Fibroblast of lung (primary cell): ENCODE data around the gene NUDT21. TPM values are rescaled to one million over a fixed set of nuclear protein-coding genes. Genes with fewer than 3 reads are reported as not detected.
"Not testable (repeated sequence)": the region's sequence is repeated elsewhere in the genome, so short reads cannot be mapped to it uniquely, and the experiment has no call there.

Source experiments
- DNase-seq, 2 donors: peaks; one replicate each; pipeline versions ENCODE4 v3.0.0 to v3.0.0-alpha.2; 2010; ENCODE audit warnings: low read depth in 2 of 2
- H2AFZ ChIP-seq: 2 replicates; pipeline ENCODE4 v1.5.1; 2012; ENCODE audit warnings: low read length, control low read depth, inconsistent platforms
- H3K27ac ChIP-seq: 2 replicates; pipeline ENCODE4 v1.5.1; 2011; ENCODE audit warnings: low read length, control low read depth; ENCODE audit not compliant: insufficient read depth
- H3K27me3 ChIP-seq: 2 replicates; pipeline ENCODE4 v1.5.1; 2011; ENCODE audit warnings: mild to moderate bottlenecking, low read length; ENCODE audit not compliant: control insufficient read depth, insufficient read depth
- H3K36me3 ChIP-seq: 2 replicates; pipeline ENCODE4 v1.5.1; 2011; ENCODE audit warnings: low read length; ENCODE audit not compliant: control insufficient read depth, insufficient read depth
- H3K4me1 ChIP-seq: 2 replicates; pipeline ENCODE4 v1.5.1; 2011; ENCODE audit warnings: low read length; ENCODE audit not compliant: control insufficient read depth, insufficient read depth; ENCODE audit errors: extremely low read depth
- H3K4me2 ChIP-seq: 2 replicates; pipeline ENCODE4 v1.5.1; 2011; ENCODE audit warnings: low read length, control low read depth; ENCODE audit not compliant: insufficient read depth; ENCODE audit errors: extremely low read depth
- H3K4me3 ChIP-seq, 4 experiments: fragments of 200-600 bp in 1 of 4; sonication (generic) in 1 of 4; replicated peaks in 1 of 4; 2 replicates each; pipeline ENCODE4 v1.5.1; 2011 to 2016; ENCODE audit warnings: low read length in 4 of 4, low read depth in 3 of 4, mild to moderate bottlenecking in 3 of 4, control low read depth in 2 of 4, inconsistent platforms in 1 of 4, mixed read lengths in 1 of 4; ENCODE audit not compliant: insufficient read depth in 1 of 4; ENCODE audit errors: control extremely low read depth in 1 of 4
- H3K79me2 ChIP-seq: 2 replicates; pipeline ENCODE4 v1.5.1; 2012; ENCODE audit warnings: mild to moderate bottlenecking, low read length, inconsistent platforms; ENCODE audit not compliant: control insufficient read depth, insufficient read depth
- H3K9ac ChIP-seq: 2 replicates; pipeline ENCODE4 v1.5.1; 2011; ENCODE audit warnings: mild to moderate bottlenecking, low read length, control low read depth; ENCODE audit not compliant: insufficient read depth
- H3K9me3 ChIP-seq: 2 replicates; pipeline ENCODE4 v1.5.1; 2012; ENCODE audit warnings: low read depth, low read length; ENCODE audit not compliant: control insufficient read depth, insufficient read depth
- H4K20me1 ChIP-seq: 2 replicates; pipeline ENCODE4 v1.5.1; 2011; ENCODE audit warnings: low read length; ENCODE audit not compliant: control insufficient read depth, insufficient read depth; ENCODE audit errors: extremely low read depth
- CTCF ChIP-seq, 2 donors: IDR thresholded peaks in 1 of 2; conservative IDR thresholded peaks in 1 of 2; 1 replicate in 1 of 2; 2 replicates in 1 of 2; pipeline ENCODE4 v1.5.1; 2011 to 2012; ENCODE audit warnings: low read length in 2 of 2, control low read depth in 1 of 2, inconsistent platforms in 1 of 2, low read depth in 1 of 2, mild to moderate bottlenecking in 1 of 2
- EZH2 ChIP-seq: IDR thresholded peaks from 2 replicates; pipeline ENCODE4 v1.5.1; 2012; ENCODE audit warnings: low read length, control low read depth, mild to moderate bottlenecking; ENCODE audit errors: missing control alignments
- polyA plus RNA-seq, 2 donors: library from polyadenylated mRNA; depleted of rRNA in 1 of 2; stranded (reverse) in 1 of 2; unstranded in 1 of 2; fragments of >200 nt; gene quantifications; 2 replicates each; pipeline ENCODE4 v1.2.1, GENCODE V29; 2011 to 2012; ENCODE audit warnings: missing spikeins in 1 of 2
- total RNA-seq: library from RNA; depleted of rRNA; stranded (reverse); fragments of >200 nt; gene quantifications from 2 replicates; pipeline ENCODE4 v1.2.1, GENCODE V29; 2014

Gene NUDT21
- total and polyA plus RNA-seq, 2 donors (not counting 1 experiment from before 2014, with no cell fraction given), result 69.9 to 132 TPM

GRCh38 chr16:56399486-56399885 lies 51.6 kb downstream of the NUDT21 start:
- no peaks in the 10 kb centered on the region for H3K27me3 ChIP-seq
- no peaks in the 10 kb centered on the region for H3K79me2 ChIP-seq
- no peak overlapping the region for H3K4me2 ChIP-seq
- TF ChIP-seq CTCF (conservative IDR thresholded peaks at IDR 0.05 in 1 of 2, IDR thresholded peaks at IDR 0.05 in 1 of 2; ENCODE audit: low read depth in 1 of 2, low read length in 2 of 2) (no peak), EZH2 (no peak)
- H3K4me1 ChIP-seq, result no peaks in the 10 kb centered on the region
- H3K9ac ChIP-seq, result no peak overlapping the region
- no peak overlapping the region for H2AFZ ChIP-seq
- H3K36me3 ChIP-seq, result peaks cover 13% of the 10 kb centered on the region
- H4K20me1 ChIP-seq, result no peaks in the 10 kb centered on the region
- no peak overlapping the region for H3K27ac ChIP-seq
- no peak overlapping the region for H3K4me3 ChIP-seq
- H3K9me3 ChIP-seq, result no peaks in the 10 kb centered on the region
- no peak for DNase-seq

- Histone ChIP-seq H3K4me3 (no peak overlapping the region), H3K4me1 (no peaks in the 10 kb centered on the region), H3K4me2 (no peak overlapping the region), H3K27ac (no peak overlapping the region), H4K20me1 (no peaks in the 10 kb centered on the region), H3K27me3 (no peaks in the 10 kb centered on the region), H2AFZ (no peak overlapping the region), H3K36me3 (peaks cover 13% of the 10 kb centered on the region), H3K9me3 (no peaks in the 10 kb centered on the region), H3K9ac (no peak overlapping the region), H3K79me2 (no peaks in the 10 kb centered on the region)
- DNase-seq, result no peak
- TF ChIP-seq EZH2, result no peak
- TF ChIP-seq CTCF (conservative IDR thresholded peaks at IDR 0.05 in 1 of 2, IDR thresholded peaks at IDR 0.05 in 1 of 2; ENCODE audit: low read depth in 1 of 2, low read length in 2 of 2), result no peak
These were observed 52.1 kb downstream of the NUDT21 start for GRCh38 chr16:56399047-56399446.

- H3K79me2 ChIP-seq, H3K27ac ChIP-seq, H3K9me3 ChIP-seq, H3K36me3 ChIP-seq, H2AFZ ChIP-seq, H3K4me1 ChIP-seq, H3K27me3 ChIP-seq, H4K20me1 ChIP-seq, DNase-seq, H3K4me2 ChIP-seq, H3K9ac ChIP-seq, H3K4me3 ChIP-seq: not testable (repeated sequence)
These were observed 54.4 kb downstream of the NUDT21 start for GRCh38 chr16:56396724-56397123.
